B cell (primary cell): Measurements from ENCODE around the gene CHST9. TPM values are rescaled to one million over a fixed set of nuclear protein-coding genes. Genes with fewer than 3 reads are reported as not detected.

Source experiments
- ATAC-seq: fragments of 200-7000 bp; cut with Tn5 transposase; one replicate; pipeline ENCODE4 v1.10.0; 2021; ENCODE audit warnings: low read depth, mild to moderate bottlenecking, moderate number of reproducible peaks, moderate library complexity
- CTCF ChIA-PET: fragments of 350-600 bp; sonication (Branson Sonifier 250); formaldehyde crosslinking; loops from one replicate; lab custom pipeline; 2021; ENCODE audit warnings: antibody characterized with exemption, inconsistent platforms; lab: Charles Lee
- POLR2A ChIA-PET: fragments of 350-600 bp; sonication (Branson Sonifier 250); formaldehyde crosslinking; loops from one replicate; lab custom pipeline; 2021; ENCODE audit warnings: antibody characterized with exemption; lab: Charles Lee
- DNase-seq: peaks from one replicate; pipeline ENCODE4 v3.0.0; 2013
- H2AFZ ChIP-seq: 2 replicates; pipeline ENCODE4 v1.6.1; 2012; ENCODE audit warnings: mild to moderate bottlenecking, low read depth, low read length; ENCODE audit not compliant: insufficient read depth, poor library complexity, severe bottlenecking
- H3K27ac ChIP-seq, 2 donors: 1 replicate in 1 of 2; 2 replicates in 1 of 2; pipeline ENCODE4 v1.5.1; 2012 to 2013; ENCODE audit warnings: low read length in 2 of 2, mild to moderate bottlenecking in 2 of 2, moderate library complexity in 1 of 2
- H3K27me3 ChIP-seq, 4 experiments: fragments of 200-600 bp in 1 of 4; sonication (generic) in 1 of 4; replicated peaks in 1 of 4; 1 replicate in 2 of 4; 2 replicates in 2 of 4; pipeline versions ENCODE4 v1.6.1 to v1.7.0; 2013 to 2016; ENCODE audit warnings: low read length in 3 of 4, mild to moderate bottlenecking in 2 of 4, mixed read lengths in 1 of 4, moderate library complexity in 1 of 4; ENCODE audit not compliant: insufficient read depth in 4 of 4, control insufficient read depth in 3 of 4; ENCODE audit errors: control extremely low read depth in 1 of 4
- H3K36me3 ChIP-seq, 2 experiments: replicated peaks in 1 of 2; 1 replicate in 1 of 2; 2 replicates in 1 of 2; pipeline versions ENCODE4 v1.6.1 to v1.7.1; 2013; ENCODE audit warnings: low read length in 1 of 2; ENCODE audit not compliant: insufficient read depth in 2 of 2, control insufficient read depth in 1 of 2; ENCODE audit errors: control extremely low read depth in 1 of 2, extremely low read depth in 1 of 2
- H3K4me1 ChIP-seq, 2 donors: fragments of 200-600 bp in 1 of 2; sonication (generic) in 1 of 2; 1 replicate in 1 of 2; 2 replicates in 1 of 2; pipeline versions ENCODE4 v1.5.1 to v1.6.1; 2013 to 2017; ENCODE audit warnings: low read length in 2 of 2; ENCODE audit not compliant: control insufficient read depth in 2 of 2, insufficient read depth in 2 of 2
- H3K4me2 ChIP-seq: replicated peaks from 2 replicates; pipeline ENCODE3; 2012; ENCODE audit warnings: mild to moderate bottlenecking, low read depth, low read length; ENCODE audit not compliant: poor library complexity, severe bottlenecking
- H3K4me3 ChIP-seq, 5 experiments: fragments of 200-600 bp in 1 of 5; sonication (generic) in 1 of 5; 1 replicate in 3 of 5; 2 replicates in 2 of 5; pipeline versions ENCODE4 v1.5.1 to v1.7.0; 2011 to 2016; ENCODE audit warnings: low read length in 4 of 5, mild to moderate bottlenecking in 4 of 5, low read depth in 2 of 5, control low read depth in 1 of 5, moderate library complexity in 1 of 5; ENCODE audit not compliant: insufficient read depth in 1 of 5; ENCODE audit errors: control extremely low read depth in 1 of 5, extremely low read depth in 1 of 5
- H3K79me2 ChIP-seq: fragments of 200-600 bp; sonication (generic); one replicate; pipeline ENCODE4 v1.6.0; 2016; ENCODE audit warnings: low read length; ENCODE audit not compliant: control insufficient read depth, insufficient read depth
- H3K9ac ChIP-seq: fragments of 200-600 bp; sonication (generic); 2 replicates; pipeline ENCODE4 v1.6.1; 2017; ENCODE audit warnings: mild to moderate bottlenecking, low read length, moderate library complexity
- H3K9me3 ChIP-seq, 3 donors: one replicate each; pipeline versions ENCODE4 v1.6.1 to v1.7.1; 2013; ENCODE audit warnings: low read length in 2 of 3; ENCODE audit not compliant: control insufficient read depth in 2 of 3, insufficient read depth in 1 of 3; ENCODE audit errors: control extremely low read depth in 1 of 3
- H4K20me1 ChIP-seq: 2 replicates; pipeline ENCODE4 v1.6.0; 2012; ENCODE audit warnings: mild to moderate bottlenecking, low read length; ENCODE audit not compliant: insufficient read depth, control insufficient read depth, poor library complexity, severe bottlenecking
- H3K27ac Mint-ChIP-seq: one replicate; pipeline ENCODE4 v1.8.0; 2021; ENCODE audit warnings: mixed read lengths
- H3K27me3 Mint-ChIP-seq: one replicate; pipeline ENCODE4 v1.8.0; 2021; ENCODE audit warnings: mixed read lengths
- H3K4me1 Mint-ChIP-seq: one replicate; pipeline ENCODE4 v1.8.0; 2021; ENCODE audit warnings: mixed read lengths
- H3K4me3 Mint-ChIP-seq: one replicate; pipeline ENCODE4 v1.8.0; 2021; ENCODE audit warnings: mixed read lengths
- H3K9me3 Mint-ChIP-seq: one replicate; pipeline ENCODE4 v1.8.0; 2022; ENCODE audit warnings: mixed read lengths; ENCODE audit not compliant: insufficient read depth
- CTCF ChIP-seq: fragments of 200-600 bp; IDR thresholded peaks from one replicate; pipeline ENCODE4 v1.8.0; 2022; ENCODE audit warnings: antibody characterized with exemption, mild to moderate bottlenecking
- EZH2 ChIP-seq: IDR thresholded peaks from 2 replicates; pipeline ENCODE4 v1.6.1; 2012; ENCODE audit warnings: borderline replicate concordance, low read depth, mild to moderate bottlenecking, moderate library complexity, low read length; ENCODE audit not compliant: insufficient read depth, poor library complexity, severe bottlenecking
- WGBS: methylation state at CpG from one replicate; pipeline ENCODE4 v1.1.5; 2013; ENCODE audit warnings: missing lambda C conversion rate; ENCODE audit not compliant: insufficient coverage; 5-methylcytosine and 5-hydroxymethylcytosine counted together
- intact Hi-C: fragments of 100-400 bp; cut with micrococcal nuclease; formaldehyde crosslinking; loops from one replicate; pipeline ENCODE4 v1.10.0; 2022
- polyA plus RNA-seq: library from polyadenylated mRNA; depleted of rRNA; stranded (reverse); fragments of >200 nt; gene quantifications from 2 replicates; pipeline ENCODE4 v1.2.3, GENCODE V29; 2012
- total RNA-seq, 2 donors: library from RNA; stranded (reverse); fragments of 120-200 nt in 1 of 2; gene quantifications; 1 replicate in 1 of 2; 2 replicates in 1 of 2; pipeline versions ENCODE4 v1.2.3 to v1.2.4, GENCODE V29; 2013 to 2022

CHST9 gene
- total and polyA plus RNA-seq, 2 donors (not counting 1 experiment from before 2014, with no cell fraction given) = not detected

- H3K36me3 ChIP-seq = no peaks in the 10 kb centered on the region
- Mint-ChIP-seq H3K27me3 (peaks cover 3% of the 10 kb centered on the region), H3K4me1 (no peaks in the 10 kb centered on the region), H3K27ac (no peak overlapping the region), H3K9me3 (no peaks in the 10 kb centered on the region), H3K4me3 (no peak overlapping the region)
- no peak overlapping the region for H3K4me3 ChIP-seq
- H3K9ac ChIP-seq = no peak overlapping the region
- ChIA-PET CTCF (no interaction called here), POLR2A (no interaction called here)
- 56% methylated on average over 2 of the region's 5 CpGs for WGBS
- H3K27ac ChIP-seq = no peak overlapping the region
- no peaks in the 10 kb centered on the region for H3K27me3 ChIP-seq
- no peak overlapping the region for H2AFZ ChIP-seq
- ATAC-seq = no peak
- H3K4me2 ChIP-seq = no peak overlapping the region
- no peaks in the 10 kb centered on the region for H3K9me3 ChIP-seq
- no peaks in the 10 kb centered on the region for H3K4me1 ChIP-seq
- H3K79me2 ChIP-seq = no peaks in the 10 kb centered on the region
- intact Hi-C loops = no loop called here
- no peaks in the 10 kb centered on the region for H4K20me1 ChIP-seq
- DNase-seq = no peak
- TF ChIP-seq EZH2 (no peak), CTCF (no peak)
Measured at GRCh38 chr18:26940744-26941398, 244.2 kb downstream of the CHST9 start.

DNA sequence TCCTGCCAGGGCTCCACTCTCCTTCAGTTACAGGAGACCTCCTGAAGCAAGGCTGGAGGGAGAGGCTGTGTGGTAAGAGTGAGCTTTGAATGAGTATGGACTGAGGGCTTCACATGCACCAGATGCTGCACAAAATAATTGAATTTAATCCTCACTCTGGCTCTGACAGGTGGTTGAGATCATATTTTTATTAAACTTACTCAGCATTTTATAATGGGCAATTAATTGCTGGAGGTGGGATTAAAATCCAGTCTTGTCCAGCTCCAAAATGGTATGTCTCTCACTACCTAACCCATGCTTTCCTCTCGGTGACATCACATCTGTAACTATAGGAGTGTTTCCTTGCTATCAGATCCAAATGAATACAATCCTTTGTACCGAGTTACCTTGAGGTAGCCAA, 253.4 kb downstream of the CHST9 start:
- intact Hi-C loops = no loop called here
- no peak overlapping the region for H3K27ac Mint-ChIP-seq
- H2AFZ ChIP-seq = no peak overlapping the region
- no peaks in the 10 kb centered on the region for H4K20me1 ChIP-seq
- no peaks in the 10 kb centered on the region for H3K27me3 Mint-ChIP-seq
- ATAC-seq (no peak), DNase-seq (no peak)
- no peak overlapping the region for H3K4me3 Mint-ChIP-seq
- no peaks in the 10 kb centered on the region for H3K4me1 Mint-ChIP-seq
- no peak overlapping the region for H3K9ac ChIP-seq
- no peak overlapping the region for H3K4me2 ChIP-seq
- CTCF ChIA-PET = no interaction called here
- H3K4me3 ChIP-seq = no peak overlapping the region
- H3K27ac ChIP-seq = no peak overlapping the region
- no peaks in the 10 kb centered on the region for H3K4me1 ChIP-seq
- no peaks in the 10 kb centered on the region for H3K79me2 ChIP-seq
- no CpG with 5 or more reads among the region's 2 CpGs for WGBS
- H3K9me3 ChIP-seq = no peaks in the 10 kb centered on the region
- TF ChIP-seq CTCF (no peak), EZH2 (no peak)
- H3K36me3 ChIP-seq = no peaks in the 10 kb centered on the region
- H3K9me3 Mint-ChIP-seq = no peaks in the 10 kb centered on the region
- no peaks in the 10 kb centered on the region for H3K27me3 ChIP-seq
- POLR2A ChIA-PET = no interaction called here
